Breast epithelium (tissue), 4 donors: ENCODE results near the gene MYD88. TPM values are rescaled to one million over a fixed set of nuclear protein-coding genes. Genes with fewer than 3 reads are reported as not detected.

Experiments used
- DNase-seq, 2 donors: peaks; one replicate each; pipeline ENCODE4 v3.0.0-alpha.2; 2019; ENCODE audit warnings: low spot score in 2 of 2
- H3K27ac ChIP-seq, 2 donors: fragments of 200-600 bp; sonication (generic) in 1 of 2; one replicate each; pipeline ENCODE4 v1.5.1; 2016 to 2019; ENCODE audit warnings: mild to moderate bottlenecking in 1 of 2
- H3K27me3 ChIP-seq, 2 donors: fragments of 200-600 bp; sonication (generic) in 1 of 2; one replicate each; pipeline versions ENCODE4 v1.5.1 to v1.6.0; 2017 to 2019; ENCODE audit warnings: control low read depth in 1 of 2, mild to moderate bottlenecking in 1 of 2
- H3K36me3 ChIP-seq: fragments of 200-600 bp; one replicate; pipeline ENCODE4 v1.5.1; 2019
- H3K4me1 ChIP-seq, 2 donors: fragments of 200-600 bp; sonication (generic); one replicate each; pipeline ENCODE4 v1.5.1; 2016 to 2019; ENCODE audit warnings: control low read depth in 1 of 2
- H3K4me3 ChIP-seq, 3 donors: fragments of 200-600 bp; sonication (generic); 1 replicate in 2 of 3; 2 replicates in 1 of 3; pipeline ENCODE4 v1.5.1; 2016 to 2019; ENCODE audit warnings: mild to moderate bottlenecking in 3 of 3, moderate library complexity in 2 of 3
- H3K9me3 ChIP-seq, 2 donors: fragments of 200-600 bp; sonication (generic) in 1 of 2; one replicate each; pipeline ENCODE4 v1.5.1; 2016 to 2019; ENCODE audit warnings: control low read depth in 1 of 2
- POLR2A ChIP-seq: fragments of 450-650 bp; IDR thresholded peaks from one replicate; pipeline ENCODE4 v1.6.1; 2016; ENCODE audit warnings: antibody characterized with exemption, mild to moderate bottlenecking, moderate library complexity
- POLR2AphosphoS5 ChIP-seq, 3 donors: sonication (generic); formaldehyde crosslinking; IDR thresholded peaks; one replicate each; pipeline ENCODE4 v1.6.1; 2017; ENCODE audit warnings: antibody characterized with exemption in 3 of 3
- intact Hi-C: fragments of 100-400 bp; cut with DNase I; formaldehyde crosslinking; loops from one replicate; pipeline ENCODE4 v1.15.1; 2023; ENCODE audit warnings: low total_unique reads
- total RNA-seq, 3 donors: library from RNA; depleted of rRNA; stranded (reverse); fragments of >200 nt; gene quantifications; one replicate each; pipeline ENCODE4 v1.1.0, GENCODE V29; 2016
- TF ChIP-seq, protein P1 (sequence below), 3 donors: fragments of 450-650 bp; IDR thresholded peaks; one replicate each; pipeline ENCODE4 v1.5.1; 2016 to 2017; ENCODE audit warnings: antibody characterized with exemption in 3 of 3, mild to moderate bottlenecking in 3 of 3, moderate library complexity in 3 of 3

Gene MYD88
- total RNA-seq, 3 donors from 2014 or later, result 33.4 to 36.0 (median 35.3) TPM

DNA sequence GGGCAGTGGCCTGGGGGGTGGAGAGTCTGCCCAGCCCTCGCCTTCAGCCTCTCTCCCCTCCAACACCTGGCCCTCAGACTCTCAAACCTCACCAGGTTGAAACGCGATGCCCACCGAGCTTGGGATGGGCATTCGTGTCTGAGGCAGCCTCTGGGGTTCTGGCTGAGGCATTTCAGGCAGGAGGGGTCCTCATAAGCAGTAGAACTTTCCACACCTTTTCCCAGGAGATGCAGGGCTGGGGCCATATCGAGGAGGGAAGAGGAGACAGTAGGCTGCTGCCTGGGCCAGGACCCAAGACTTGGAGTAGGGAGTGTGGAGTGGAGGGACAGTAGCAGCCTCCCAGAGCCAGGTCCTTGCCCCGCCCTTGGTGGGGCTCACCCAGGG is 26.1 kb upstream of the MYD88 start:
- Histone ChIP-seq H3K36me3 (no peaks in the 10 kb centered on the region), H3K27me3 (no peaks in the 10 kb centered on the region), H3K4me3 (no peak overlapping the region), H3K4me1 (no peaks in the 10 kb centered on the region), H3K27ac (no peak overlapping the region), H3K9me3 (no peaks in the 10 kb centered on the region)
- DNase-seq, result peak in 1 of 2 donors; percentile 48
- intact Hi-C loops, result no loop called here
- TF ChIP-seq POLR2AphosphoS5 (IDR thresholded peaks at IDR 0.05), result no peak
- TF ChIP-seq POLR2A, result no peak
- TF ChIP-seq, protein P1, sequence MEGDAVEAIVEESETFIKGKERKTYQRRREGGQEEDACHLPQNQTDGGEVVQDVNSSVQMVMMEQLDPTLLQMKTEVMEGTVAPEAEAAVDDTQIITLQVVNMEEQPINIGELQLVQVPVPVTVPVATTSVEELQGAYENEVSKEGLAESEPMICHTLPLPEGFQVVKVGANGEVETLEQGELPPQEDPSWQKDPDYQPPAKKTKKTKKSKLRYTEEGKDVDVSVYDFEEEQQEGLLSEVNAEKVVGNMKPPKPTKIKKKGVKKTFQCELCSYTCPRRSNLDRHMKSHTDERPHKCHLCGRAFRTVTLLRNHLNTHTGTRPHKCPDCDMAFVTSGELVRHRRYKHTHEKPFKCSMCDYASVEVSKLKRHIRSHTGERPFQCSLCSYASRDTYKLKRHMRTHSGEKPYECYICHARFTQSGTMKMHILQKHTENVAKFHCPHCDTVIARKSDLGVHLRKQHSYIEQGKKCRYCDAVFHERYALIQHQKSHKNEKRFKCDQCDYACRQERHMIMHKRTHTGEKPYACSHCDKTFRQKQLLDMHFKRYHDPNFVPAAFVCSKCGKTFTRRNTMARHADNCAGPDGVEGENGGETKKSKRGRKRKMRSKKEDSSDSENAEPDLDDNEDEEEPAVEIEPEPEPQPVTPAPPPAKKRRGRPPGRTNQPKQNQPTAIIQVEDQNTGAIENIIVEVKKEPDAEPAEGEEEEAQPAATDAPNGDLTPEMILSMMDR (IDR thresholded peaks at IDR 0.05), result no peak

DNA sequence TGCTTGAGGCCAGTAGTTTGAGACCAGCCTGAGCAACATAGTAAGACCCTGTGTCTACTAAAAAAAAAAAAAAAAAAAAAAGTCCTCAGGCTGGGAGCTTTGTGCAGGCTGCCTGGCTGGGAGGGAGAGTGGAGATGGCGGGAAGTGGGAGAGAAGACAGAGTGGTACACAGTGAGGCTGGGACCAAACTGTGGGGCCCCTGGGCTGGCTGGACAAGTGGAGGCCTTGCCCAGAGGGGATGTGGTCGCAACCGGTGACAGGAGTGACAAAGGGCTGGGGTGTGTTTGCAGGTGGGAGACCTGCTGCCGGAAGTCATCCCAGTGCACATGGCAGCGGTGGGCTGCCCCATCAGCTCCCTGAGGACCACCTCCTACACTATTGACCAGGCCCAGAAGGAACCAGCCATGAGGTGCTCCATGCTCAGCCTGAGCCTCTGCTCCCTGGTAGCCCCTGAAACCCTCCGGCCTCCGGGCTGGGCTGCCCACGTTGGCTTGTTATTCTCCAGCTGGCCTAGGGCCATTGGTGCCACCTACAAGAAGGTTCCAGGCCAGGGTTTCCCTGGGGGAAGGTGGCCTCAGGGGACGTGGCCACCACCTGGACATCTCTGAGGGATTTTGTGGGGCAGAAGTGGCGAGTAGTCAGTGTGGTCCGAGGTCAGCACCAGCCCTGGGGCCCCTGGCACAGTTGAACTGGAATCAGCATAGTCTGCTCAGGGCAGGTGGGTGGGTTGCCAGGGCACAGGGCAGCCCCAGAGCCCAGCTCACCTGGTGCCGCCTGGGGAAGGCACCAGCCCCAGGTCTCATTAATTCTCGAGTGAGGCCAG is 24.2 kb upstream of the MYD88 start:
- Histone ChIP-seq H3K27me3 (no peaks in the 10 kb centered on the region), H3K36me3 (no peaks in the 10 kb centered on the region), H3K9me3 (no peaks in the 10 kb centered on the region), H3K4me3 (no peak overlapping the region), H3K4me1 (no peaks in the 10 kb centered on the region), H3K27ac (no peak overlapping the region)
- TF ChIP-seq, protein P1 (IDR thresholded peaks at IDR 0.05), result no peak
- no peak for TF ChIP-seq POLR2AphosphoS5 (IDR thresholded peaks at IDR 0.05)
- no peak for TF ChIP-seq POLR2A
- intact Hi-C loops, result no loop called here
- peak in 1 of 2 donors; percentile 38 for DNase-seq

DNA sequence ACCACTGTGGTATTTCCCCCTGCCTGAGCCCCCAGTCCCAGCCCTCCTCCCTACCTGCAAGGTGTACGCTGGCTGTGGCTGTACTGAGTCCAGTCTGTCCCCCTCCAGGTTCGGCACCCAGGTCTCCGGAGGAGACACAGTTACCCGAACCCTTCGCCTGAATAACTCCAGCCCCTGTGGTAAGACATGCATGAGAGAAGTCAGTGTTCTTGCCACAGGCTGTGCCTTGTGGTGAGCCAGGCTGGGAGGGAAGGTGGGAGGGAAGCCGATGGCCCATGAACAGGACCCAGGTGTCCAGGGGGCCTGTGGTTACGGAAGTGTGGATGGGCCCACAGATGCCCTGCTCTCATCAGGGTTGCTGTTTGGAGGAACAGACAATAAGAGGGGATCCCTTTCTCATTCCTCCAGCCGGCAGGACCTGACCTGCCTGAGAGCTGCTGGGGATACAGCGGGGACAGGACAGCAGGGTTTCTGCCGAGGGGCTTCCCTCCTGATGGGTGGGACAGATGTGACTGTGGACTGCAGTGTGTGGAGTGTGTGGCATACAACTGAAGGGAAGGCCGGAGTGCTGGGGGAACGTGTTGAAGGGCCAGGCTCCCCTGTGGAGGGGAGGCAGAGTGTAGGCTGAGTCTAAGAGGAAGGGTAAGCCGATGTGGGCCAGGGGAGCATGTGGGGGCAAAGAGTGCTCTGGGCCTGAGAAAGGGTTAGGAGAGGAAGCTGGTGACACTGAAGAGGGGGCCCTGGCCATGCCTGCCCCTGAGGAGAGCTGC is 23.4 kb upstream of the MYD88 start:
- Histone ChIP-seq H3K4me3 (no peak overlapping the region), H3K27ac (no peak overlapping the region), H3K4me1 (no peaks in the 10 kb centered on the region), H3K36me3 (no peaks in the 10 kb centered on the region), H3K27me3 (no peaks in the 10 kb centered on the region), H3K9me3 (no peaks in the 10 kb centered on the region)
- intact Hi-C loops, result no loop called here
- TF ChIP-seq, protein P1 (IDR thresholded peaks at IDR 0.05), result no peak
- TF ChIP-seq POLR2AphosphoS5 (IDR thresholded peaks at IDR 0.05) (no peak), POLR2A (no peak)
- DNase-seq, result peak in 1 of 2 donors; percentile 37

DNA sequence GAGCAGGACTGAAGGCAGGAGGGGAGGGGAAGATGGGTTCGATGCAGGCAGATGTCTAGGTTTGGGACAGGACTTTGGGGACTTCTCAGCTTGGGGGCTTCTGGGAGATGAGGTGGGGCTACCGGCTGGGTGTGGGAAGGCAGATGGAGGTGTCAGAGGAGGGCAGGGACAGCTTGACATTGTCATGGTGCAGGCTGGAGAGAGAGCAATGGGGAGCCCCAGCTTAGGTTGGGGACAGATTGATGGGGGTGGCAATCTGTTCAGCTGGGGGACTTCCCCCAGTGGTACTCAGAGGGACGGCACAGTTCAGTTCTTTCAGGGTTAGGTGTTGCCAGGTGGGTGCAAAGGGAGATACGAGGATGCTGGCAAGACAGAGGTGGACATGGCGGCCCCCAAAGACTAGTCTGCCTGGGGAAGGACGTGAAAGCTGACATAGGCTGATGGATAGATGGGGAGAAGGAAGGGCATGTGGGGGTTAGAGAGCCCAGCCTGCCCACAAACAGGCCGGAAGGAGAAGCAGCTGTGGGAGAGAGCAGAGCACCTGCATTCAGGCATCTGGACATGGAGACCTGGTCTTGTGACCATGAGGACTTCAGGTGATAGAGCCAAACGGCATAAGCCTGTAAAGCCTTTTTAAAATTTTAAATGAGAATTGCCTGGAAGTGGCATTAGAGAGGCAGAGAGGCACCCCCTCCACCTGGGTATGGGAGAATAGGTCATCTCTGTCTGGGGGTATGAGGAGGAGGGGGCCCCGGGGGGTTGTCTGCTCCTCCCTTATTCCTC is 22.6 kb upstream of the MYD88 start:
- Histone ChIP-seq H3K27me3 (no peaks in the 10 kb centered on the region), H3K4me3 (no peak overlapping the region), H3K9me3 (no peaks in the 10 kb centered on the region), H3K27ac (no peak overlapping the region), H3K36me3 (no peaks in the 10 kb centered on the region), H3K4me1 (no peaks in the 10 kb centered on the region)
- DNase-seq, result peak in 1 of 2 donors; percentile 31
- TF ChIP-seq, protein P1 (IDR thresholded peaks at IDR 0.05), result no peak
- TF ChIP-seq POLR2A, result no peak
- TF ChIP-seq POLR2AphosphoS5 (IDR thresholded peaks at IDR 0.05), result no peak
- intact Hi-C loops, result no loop called here
